Measurements from ENCODE around the gene NFASC.

DNA sequence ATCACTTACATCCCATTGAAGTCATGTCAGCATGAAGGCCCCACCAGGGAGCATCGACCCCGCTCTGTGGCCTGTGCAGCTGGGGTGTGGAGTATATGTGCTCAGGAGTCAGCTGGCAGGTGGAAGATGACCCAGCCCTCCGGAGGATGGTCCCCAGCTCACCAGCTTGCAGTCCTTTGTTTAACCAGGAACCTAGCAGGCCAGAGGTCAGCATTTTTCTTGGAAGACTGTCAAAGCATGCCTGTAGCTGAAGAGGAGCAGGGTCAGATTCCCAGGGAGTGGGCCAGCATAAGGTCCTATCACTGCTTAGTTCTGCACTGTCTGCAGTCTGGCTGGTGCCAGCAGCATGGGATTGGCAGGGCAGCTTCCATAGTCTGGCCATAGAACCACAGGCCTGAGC, 12.7 kb downstream of the NFASC start:
- TF ChIP-seq, protein P1, sequence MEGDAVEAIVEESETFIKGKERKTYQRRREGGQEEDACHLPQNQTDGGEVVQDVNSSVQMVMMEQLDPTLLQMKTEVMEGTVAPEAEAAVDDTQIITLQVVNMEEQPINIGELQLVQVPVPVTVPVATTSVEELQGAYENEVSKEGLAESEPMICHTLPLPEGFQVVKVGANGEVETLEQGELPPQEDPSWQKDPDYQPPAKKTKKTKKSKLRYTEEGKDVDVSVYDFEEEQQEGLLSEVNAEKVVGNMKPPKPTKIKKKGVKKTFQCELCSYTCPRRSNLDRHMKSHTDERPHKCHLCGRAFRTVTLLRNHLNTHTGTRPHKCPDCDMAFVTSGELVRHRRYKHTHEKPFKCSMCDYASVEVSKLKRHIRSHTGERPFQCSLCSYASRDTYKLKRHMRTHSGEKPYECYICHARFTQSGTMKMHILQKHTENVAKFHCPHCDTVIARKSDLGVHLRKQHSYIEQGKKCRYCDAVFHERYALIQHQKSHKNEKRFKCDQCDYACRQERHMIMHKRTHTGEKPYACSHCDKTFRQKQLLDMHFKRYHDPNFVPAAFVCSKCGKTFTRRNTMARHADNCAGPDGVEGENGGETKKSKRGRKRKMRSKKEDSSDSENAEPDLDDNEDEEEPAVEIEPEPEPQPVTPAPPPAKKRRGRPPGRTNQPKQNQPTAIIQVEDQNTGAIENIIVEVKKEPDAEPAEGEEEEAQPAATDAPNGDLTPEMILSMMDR (IDR thresholded peaks at IDR 0.05; ENCODE audit: insufficient read depth, low read length, poor library complexity, severe bottlenecking) = no peak
- TF ChIP-seq EZH2phosphoT487 (conservative IDR thresholded peaks at IDR 0.05; ENCODE audit: low read length) = no peak

Data from SU-DHL-6 (cell line).